Fibroblast of lung (primary cell): ENCODE data around the gene DRC7.

Source experiments
- CTCF ChIP-seq, 2 donors: IDR thresholded peaks in 1 of 2; conservative IDR thresholded peaks in 1 of 2; 1 replicate in 1 of 2; 2 replicates in 1 of 2; pipeline ENCODE4 v1.5.1; 2011 to 2012; ENCODE audit warnings: low read length in 2 of 2, control low read depth in 1 of 2, inconsistent platforms in 1 of 2, low read depth in 1 of 2, mild to moderate bottlenecking in 1 of 2
- EZH2 ChIP-seq: IDR thresholded peaks from 2 replicates; pipeline ENCODE4 v1.5.1; 2012; ENCODE audit warnings: low read length, control low read depth, mild to moderate bottlenecking; ENCODE audit errors: missing control alignments

DNA sequence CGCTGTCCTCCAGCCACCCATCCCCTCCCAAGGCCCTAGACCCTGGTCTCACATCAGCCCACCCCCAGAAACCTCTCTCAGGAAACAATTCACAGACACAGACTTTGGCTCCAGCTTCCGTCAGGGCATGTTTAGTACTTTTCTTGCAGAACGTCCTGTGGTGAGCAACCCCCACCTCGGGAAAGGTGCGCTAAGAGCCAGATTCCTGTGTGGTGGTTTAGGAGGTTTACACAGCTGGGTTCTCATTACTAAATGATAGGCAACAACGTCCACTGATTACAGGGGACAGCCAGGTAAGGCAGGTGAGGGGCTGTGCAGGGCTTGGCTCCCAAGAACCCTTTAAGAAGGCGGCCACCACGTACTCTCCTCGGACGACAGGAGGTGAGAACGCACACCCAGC, 78.4 kb downstream of the DRC7 start:
- no peak for TF ChIP-seq CTCF (conservative IDR thresholded peaks at IDR 0.05 in 1 of 2, IDR thresholded peaks at IDR 0.05 in 1 of 2; ENCODE audit: low read depth in 1 of 2, low read length in 2 of 2)
- no peak for TF ChIP-seq EZH2
